SU-DHL-6 (cell line): Measurements from ENCODE around the gene OPHN1.

Experiments
- EZH2phosphoT487 ChIP-seq: fragments of 200-600 bp; sonication (generic), shearing (Covaris generic); conservative IDR thresholded peaks from 2 replicates; pipeline ENCODE4 v1.6.1; 2018; ENCODE audit warnings: mild to moderate bottlenecking, antibody characterized with exemption, low read length, moderate library complexity, mixed read lengths
- TF ChIP-seq, protein P1 (sequence below): fragments of 200-600 bp; sonication (generic); IDR thresholded peaks from one replicate; pipeline ENCODE4 v1.5.1; 2017; ENCODE audit warnings: antibody characterized with exemption, mild to moderate bottlenecking, low read length, moderate library complexity; ENCODE audit not compliant: insufficient read depth, poor library complexity, severe bottlenecking

DNA sequence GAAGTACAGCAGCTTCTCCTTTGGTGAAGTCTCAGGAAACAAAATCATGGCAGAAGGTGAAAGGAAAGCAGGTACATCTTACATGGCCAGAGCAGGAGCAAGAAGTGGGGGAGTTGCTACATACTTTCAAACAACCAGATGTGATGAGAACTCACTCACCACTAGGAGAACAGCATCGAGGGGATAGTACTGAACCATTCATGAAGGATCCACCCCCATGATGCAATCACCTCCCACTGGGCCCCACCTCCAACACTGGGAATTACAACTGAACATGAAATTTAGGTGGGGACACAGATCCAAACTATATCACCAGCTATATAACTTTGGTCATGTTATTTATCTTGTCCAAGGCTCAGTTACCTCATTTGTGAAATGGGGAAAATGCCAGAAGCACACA, 159.4 kb downstream of the OPHN1 start:
- TF ChIP-seq, protein P1, sequence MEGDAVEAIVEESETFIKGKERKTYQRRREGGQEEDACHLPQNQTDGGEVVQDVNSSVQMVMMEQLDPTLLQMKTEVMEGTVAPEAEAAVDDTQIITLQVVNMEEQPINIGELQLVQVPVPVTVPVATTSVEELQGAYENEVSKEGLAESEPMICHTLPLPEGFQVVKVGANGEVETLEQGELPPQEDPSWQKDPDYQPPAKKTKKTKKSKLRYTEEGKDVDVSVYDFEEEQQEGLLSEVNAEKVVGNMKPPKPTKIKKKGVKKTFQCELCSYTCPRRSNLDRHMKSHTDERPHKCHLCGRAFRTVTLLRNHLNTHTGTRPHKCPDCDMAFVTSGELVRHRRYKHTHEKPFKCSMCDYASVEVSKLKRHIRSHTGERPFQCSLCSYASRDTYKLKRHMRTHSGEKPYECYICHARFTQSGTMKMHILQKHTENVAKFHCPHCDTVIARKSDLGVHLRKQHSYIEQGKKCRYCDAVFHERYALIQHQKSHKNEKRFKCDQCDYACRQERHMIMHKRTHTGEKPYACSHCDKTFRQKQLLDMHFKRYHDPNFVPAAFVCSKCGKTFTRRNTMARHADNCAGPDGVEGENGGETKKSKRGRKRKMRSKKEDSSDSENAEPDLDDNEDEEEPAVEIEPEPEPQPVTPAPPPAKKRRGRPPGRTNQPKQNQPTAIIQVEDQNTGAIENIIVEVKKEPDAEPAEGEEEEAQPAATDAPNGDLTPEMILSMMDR = no peak
- no peak for TF ChIP-seq EZH2phosphoT487
